Activated naive CD8-positive, alpha-beta T cell treated with anti-CD3 and anti-CD28 coated beads for 36 hours (primary cell): Measurements from ENCODE around the gene RSPH9. TPM values are rescaled to one million over a fixed set of nuclear protein-coding genes. Genes with fewer than 3 reads are reported as not detected.
A peak's percentile ranks its signal among the peaks of the same experiment; 100 is the strongest.

ENCODE experiments used
- DNase-seq: peaks from one replicate; pipeline ENCODE4 v3.0.0; 2021
- H3K27ac Mint-ChIP-seq: one replicate; pipeline ENCODE4 v1.8.0; 2022; ENCODE audit warnings: mild to moderate bottlenecking, moderate library complexity, mixed read lengths
- H3K27me3 Mint-ChIP-seq: one replicate; pipeline ENCODE4 v1.8.0; 2022; ENCODE audit warnings: mild to moderate bottlenecking, mixed read lengths
- H3K36me3 Mint-ChIP-seq: one replicate; pipeline ENCODE4 v1.8.0; 2021; ENCODE audit warnings: mild to moderate bottlenecking, mixed read lengths
- H3K4me1 Mint-ChIP-seq: one replicate; pipeline ENCODE4 v1.8.0; 2021; ENCODE audit warnings: mixed read lengths
- H3K4me3 Mint-ChIP-seq: one replicate; pipeline ENCODE4 v1.8.0; 2022; ENCODE audit warnings: mild to moderate bottlenecking, moderate library complexity, mixed read lengths
- H3K9me3 Mint-ChIP-seq: one replicate; pipeline ENCODE4 v1.8.0; 2022; ENCODE audit warnings: mixed read lengths
- total RNA-seq, 2 experiments: library from RNA; stranded (reverse); gene quantifications; one replicate each; pipeline ENCODE4 v1.2.3, GENCODE V29; 2021

The RSPH9 gene
- total RNA-seq, 2 experiments from 2014 or later, result not detected

GRCh38 chr6:43669922-43670622 lies 25.2 kb downstream of the RSPH9 start:
- no peaks in the 10 kb centered on the region for H3K9me3 Mint-ChIP-seq
- no peak overlapping the region for H3K4me3 Mint-ChIP-seq
- peaks cover 6% of the 10 kb centered on the region for H3K36me3 Mint-ChIP-seq
- H3K27ac Mint-ChIP-seq, result peak overlapping the region; percentile 63
- no peaks in the 10 kb centered on the region for H3K27me3 Mint-ChIP-seq
- peak; percentile 32 for DNase-seq
- peaks cover 37% of the 10 kb centered on the region for H3K4me1 Mint-ChIP-seq

- Mint-ChIP-seq H3K9me3 (no peaks in the 10 kb centered on the region), H3K36me3 (peaks cover 6% of the 10 kb centered on the region), H3K4me1 (peaks cover 37% of the 10 kb centered on the region), H3K27me3 (no peaks in the 10 kb centered on the region), H3K4me3 (no peak overlapping the region), H3K27ac (peak overlapping the region; percentile 63)
- DNase-seq, result no peak
Measured at GRCh38 chr6:43670623-43670986, 25.8 kb downstream of the RSPH9 start.

- no peak overlapping the region for H3K27ac Mint-ChIP-seq
- H3K9me3 Mint-ChIP-seq, result no peaks in the 10 kb centered on the region
- DNase-seq, result no peak
- H3K27me3 Mint-ChIP-seq, result no peaks in the 10 kb centered on the region
- H3K4me1 Mint-ChIP-seq, result peaks cover 37% of the 10 kb centered on the region
- no peak overlapping the region for H3K4me3 Mint-ChIP-seq
- H3K36me3 Mint-ChIP-seq, result peaks cover 6% of the 10 kb centered on the region
Measured at GRCh38 chr6:43671011-43671800, 26.4 kb downstream of the RSPH9 start.

- H3K9me3 Mint-ChIP-seq, result no peaks in the 10 kb centered on the region
Measured at GRCh38 chr6:43671801-43672690, 27.2 kb downstream of the RSPH9 start.

GRCh38 chr6:43673444-43674084 lies 28.7 kb downstream of the RSPH9 start:
- Mint-ChIP-seq H3K9me3 (no peaks in the 10 kb centered on the region), H3K36me3 (peaks cover 6% of the 10 kb centered on the region), H3K27me3 (no peaks in the 10 kb centered on the region), H3K4me1 (peaks cover 20% of the 10 kb centered on the region), H3K27ac (no peak overlapping the region), H3K4me3 (no peak overlapping the region)
- DNase-seq, result no peak

More at GRCh38 chr6:43671801-43672690, 27.2 kb downstream of the RSPH9 start:
- Mint-ChIP-seq H3K4me1 (peaks cover 35% of the 10 kb centered on the region), H3K27me3 (no peaks in the 10 kb centered on the region), H3K4me3 (no peak overlapping the region), H3K27ac (no peak overlapping the region), H3K36me3 (peaks cover 6% of the 10 kb centered on the region)
- no peak for DNase-seq

GRCh38 chr6:43674291-43674690 lies 29.5 kb downstream of the RSPH9 start:
- DNase-seq, result no peak
- H3K4me1 Mint-ChIP-seq, result peaks cover 16% of the 10 kb centered on the region
- no peak overlapping the region for H3K4me3 Mint-ChIP-seq
- peaks cover 6% of the 10 kb centered on the region for H3K36me3 Mint-ChIP-seq
- H3K9me3 Mint-ChIP-seq, result no peaks in the 10 kb centered on the region
- no peak overlapping the region for H3K27ac Mint-ChIP-seq
- H3K27me3 Mint-ChIP-seq, result no peaks in the 10 kb centered on the region

GRCh38 chr6:43674921-43675320 lies 30.1 kb downstream of the RSPH9 start:
- Mint-ChIP-seq H3K27ac (no peak overlapping the region), H3K9me3 (no peaks in the 10 kb centered on the region), H3K4me3 (no peak overlapping the region), H3K27me3 (no peaks in the 10 kb centered on the region), H3K36me3 (peaks cover 6% of the 10 kb centered on the region), H3K4me1 (peaks cover 11% of the 10 kb centered on the region)
- DNase-seq, result no peak

- H3K4me1 Mint-ChIP-seq, result no peaks in the 10 kb centered on the region
- DNase-seq, result no peak
- no peaks in the 10 kb centered on the region for H3K27me3 Mint-ChIP-seq
- no peaks in the 10 kb centered on the region for H3K36me3 Mint-ChIP-seq
- no peaks in the 10 kb centered on the region for H3K9me3 Mint-ChIP-seq
- H3K27ac Mint-ChIP-seq, result no peak overlapping the region
- no peak overlapping the region for H3K4me3 Mint-ChIP-seq
Measured at GRCh38 chr6:43676962-43677606, 32.2 kb downstream of the RSPH9 start.

- no peak overlapping the region for H3K27ac Mint-ChIP-seq
- H3K4me1 Mint-ChIP-seq, result no peaks in the 10 kb centered on the region
- no peaks in the 10 kb centered on the region for H3K27me3 Mint-ChIP-seq
- no peaks in the 10 kb centered on the region for H3K9me3 Mint-ChIP-seq
- no peak overlapping the region for H3K4me3 Mint-ChIP-seq
- no peaks in the 10 kb centered on the region for H3K36me3 Mint-ChIP-seq
- no peak for DNase-seq
Measured at GRCh38 chr6:43677759-43678158, 32.9 kb downstream of the RSPH9 start.

- Mint-ChIP-seq H3K9me3 (no peaks in the 10 kb centered on the region), H3K4me1 (peaks cover 5% of the 10 kb centered on the region), H3K27me3 (no peaks in the 10 kb centered on the region), H3K27ac (no peak overlapping the region), H3K36me3 (no peaks in the 10 kb centered on the region), H3K4me3 (no peak overlapping the region)
- DNase-seq, result no peak
Measured at GRCh38 chr6:43678341-43678740, 33.5 kb downstream of the RSPH9 start.

GRCh38 chr6:43679057-43679456 lies 34.2 kb downstream of the RSPH9 start:
- no peak overlapping the region for H3K4me3 Mint-ChIP-seq
- peaks cover 12% of the 10 kb centered on the region for H3K4me1 Mint-ChIP-seq
- H3K36me3 Mint-ChIP-seq, result peaks cover 1% of the 10 kb centered on the region
- no peak overlapping the region for H3K27ac Mint-ChIP-seq
- no peaks in the 10 kb centered on the region for H3K27me3 Mint-ChIP-seq
- no peak for DNase-seq
- no peaks in the 10 kb centered on the region for H3K9me3 Mint-ChIP-seq

GRCh38 chr6:43680308-43681200 lies 35.7 kb downstream of the RSPH9 start:
- Mint-ChIP-seq H3K9me3 (no peaks in the 10 kb centered on the region), H3K27ac (no peak overlapping the region), H3K36me3 (peaks cover 1% of the 10 kb centered on the region), H3K4me1 (peaks cover 23% of the 10 kb centered on the region), H3K4me3 (no peak overlapping the region), H3K27me3 (no peaks in the 10 kb centered on the region)
- no peak for DNase-seq

GRCh38 chr6:43681303-43681702 lies 36.5 kb downstream of the RSPH9 start:
- H3K27ac Mint-ChIP-seq, result no peak overlapping the region
- H3K4me3 Mint-ChIP-seq, result no peak overlapping the region
- peaks cover 4% of the 10 kb centered on the region for H3K36me3 Mint-ChIP-seq

More at GRCh38 chr6:43681303-43681702, 36.5 kb downstream of the RSPH9 start:
- no peaks in the 10 kb centered on the region for H3K27me3 Mint-ChIP-seq
- no peak for DNase-seq
- H3K9me3 Mint-ChIP-seq, result no peaks in the 10 kb centered on the region
- peaks cover 29% of the 10 kb centered on the region for H3K4me1 Mint-ChIP-seq
